H1 (cell line): Measurements from ENCODE around the gene MKRN2OS.

ENCODE experiments used
- ATF2 ChIP-seq: IDR thresholded peaks from 2 replicates; pipeline ENCODE4 v1.6.1; 2012; ENCODE audit warnings: low read length, inconsistent platforms
- BRCA1 ChIP-seq: IDR thresholded peaks from 2 replicates; pipeline ENCODE4 v1.6.1; 2012; ENCODE audit warnings: low read depth, low read length, improper control_type of control experiment
- EGR1 ChIP-seq: IDR thresholded peaks from 2 replicates; pipeline ENCODE4 v1.6.1; 2011; ENCODE audit warnings: low read depth, low read length, borderline replicate concordance
- KDM1A ChIP-seq: fragments of 200-600, 300-600 bp; sonication (generic); IDR thresholded peaks from 2 replicates; pipeline ENCODE4 v1.7.1; 2016; ENCODE audit warnings: mild to moderate bottlenecking, low read length, borderline replicate concordance
- MAFK ChIP-seq: IDR thresholded peaks from 2 replicates; pipeline ENCODE4 v1.6.1; 2012; ENCODE audit warnings: low read depth, mild to moderate bottlenecking, improper control_type of control experiment, low read length
- POLR2A ChIP-seq, 2 experiments: IDR thresholded peaks; 1 replicate in 1 of 2; 2 replicates in 1 of 2; pipeline ENCODE4 v1.6.1; 2011; ENCODE audit warnings: low read depth in 2 of 2, low read length in 2 of 2, mild to moderate bottlenecking in 2 of 2; ENCODE audit errors: control extremely low read depth in 1 of 2
- TF ChIP-seq, protein P1 (sequence below), 3 experiments: IDR thresholded peaks; 1 replicate in 2 of 3; 2 replicates in 1 of 3; pipeline versions ENCODE4 v1.5.1 to v1.6.1; 2011; ENCODE audit warnings: low read length in 3 of 3, mild to moderate bottlenecking in 3 of 3, inconsistent platforms in 2 of 3, low read depth in 1 of 3, moderate library complexity in 1 of 3; ENCODE audit not compliant: insufficient read depth in 1 of 3; ENCODE audit errors: control extremely low read depth in 1 of 3

GRCh38 chr3:12558706-12559105 lies 13.4 kb upstream of the MKRN2OS start:
- TF ChIP-seq ATF2 (no peak), BRCA1 (no peak), EGR1 (no peak), POLR2A (IDR thresholded peaks at IDR 0.05; ENCODE audit: control extremely low read depth in 1 of 2, low read depth in 2 of 2, low read length in 2 of 2) (no peak), KDM1A (no peak), MAFK (no peak)
- TF ChIP-seq, protein P1, sequence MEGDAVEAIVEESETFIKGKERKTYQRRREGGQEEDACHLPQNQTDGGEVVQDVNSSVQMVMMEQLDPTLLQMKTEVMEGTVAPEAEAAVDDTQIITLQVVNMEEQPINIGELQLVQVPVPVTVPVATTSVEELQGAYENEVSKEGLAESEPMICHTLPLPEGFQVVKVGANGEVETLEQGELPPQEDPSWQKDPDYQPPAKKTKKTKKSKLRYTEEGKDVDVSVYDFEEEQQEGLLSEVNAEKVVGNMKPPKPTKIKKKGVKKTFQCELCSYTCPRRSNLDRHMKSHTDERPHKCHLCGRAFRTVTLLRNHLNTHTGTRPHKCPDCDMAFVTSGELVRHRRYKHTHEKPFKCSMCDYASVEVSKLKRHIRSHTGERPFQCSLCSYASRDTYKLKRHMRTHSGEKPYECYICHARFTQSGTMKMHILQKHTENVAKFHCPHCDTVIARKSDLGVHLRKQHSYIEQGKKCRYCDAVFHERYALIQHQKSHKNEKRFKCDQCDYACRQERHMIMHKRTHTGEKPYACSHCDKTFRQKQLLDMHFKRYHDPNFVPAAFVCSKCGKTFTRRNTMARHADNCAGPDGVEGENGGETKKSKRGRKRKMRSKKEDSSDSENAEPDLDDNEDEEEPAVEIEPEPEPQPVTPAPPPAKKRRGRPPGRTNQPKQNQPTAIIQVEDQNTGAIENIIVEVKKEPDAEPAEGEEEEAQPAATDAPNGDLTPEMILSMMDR (IDR thresholded peaks at IDR 0.05; ENCODE audit: control extremely low read depth in 1 of 3, insufficient read depth in 1 of 3, low read depth in 1 of 3, low read length in 3 of 3), result no peak
